Measurements from ENCODE around the gene MSL2.

- TF ChIP-seq, protein P1, sequence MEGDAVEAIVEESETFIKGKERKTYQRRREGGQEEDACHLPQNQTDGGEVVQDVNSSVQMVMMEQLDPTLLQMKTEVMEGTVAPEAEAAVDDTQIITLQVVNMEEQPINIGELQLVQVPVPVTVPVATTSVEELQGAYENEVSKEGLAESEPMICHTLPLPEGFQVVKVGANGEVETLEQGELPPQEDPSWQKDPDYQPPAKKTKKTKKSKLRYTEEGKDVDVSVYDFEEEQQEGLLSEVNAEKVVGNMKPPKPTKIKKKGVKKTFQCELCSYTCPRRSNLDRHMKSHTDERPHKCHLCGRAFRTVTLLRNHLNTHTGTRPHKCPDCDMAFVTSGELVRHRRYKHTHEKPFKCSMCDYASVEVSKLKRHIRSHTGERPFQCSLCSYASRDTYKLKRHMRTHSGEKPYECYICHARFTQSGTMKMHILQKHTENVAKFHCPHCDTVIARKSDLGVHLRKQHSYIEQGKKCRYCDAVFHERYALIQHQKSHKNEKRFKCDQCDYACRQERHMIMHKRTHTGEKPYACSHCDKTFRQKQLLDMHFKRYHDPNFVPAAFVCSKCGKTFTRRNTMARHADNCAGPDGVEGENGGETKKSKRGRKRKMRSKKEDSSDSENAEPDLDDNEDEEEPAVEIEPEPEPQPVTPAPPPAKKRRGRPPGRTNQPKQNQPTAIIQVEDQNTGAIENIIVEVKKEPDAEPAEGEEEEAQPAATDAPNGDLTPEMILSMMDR (IDR thresholded peaks at IDR 0.05; ENCODE audit: insufficient read depth, low read length, poor library complexity, severe bottlenecking): no peak
- no peak for TF ChIP-seq EZH2phosphoT487 (conservative IDR thresholded peaks at IDR 0.05; ENCODE audit: low read length)
Measured at GRCh38 chr3:136142592-136142991, 53.5 kb downstream of the MSL2 start.
